Kidney epithelial cell (primary cell): Measurements from ENCODE around the gene GSC2. TPM values are rescaled to one million over a fixed set of nuclear protein-coding genes. Genes with fewer than 3 reads are reported as not detected.

Source experiments
- DNase-seq: peaks from one replicate; pipeline ENCODE4 v3.0.0-alpha.2; 2010; ENCODE audit warnings: low read depth
- H3K27me3 ChIP-seq: 2 replicates; pipeline ENCODE4 v1.6.0; 2011; ENCODE audit warnings: low read length; ENCODE audit not compliant: control insufficient read depth, insufficient read depth
- H3K36me3 ChIP-seq: 2 replicates; pipeline ENCODE4 v1.5.1; 2011; ENCODE audit warnings: low read length; ENCODE audit not compliant: control insufficient read depth, insufficient read depth
- H3K4me3 ChIP-seq: 2 replicates; pipeline ENCODE4 v1.5.1; 2011; ENCODE audit warnings: low read depth, mild to moderate bottlenecking, control low read depth, low read length
- total RNA-seq: library from RNA; depleted of rRNA; stranded (reverse); fragments of >200 nt; gene quantifications from 2 replicates; pipeline ENCODE4 v1.2.3, GENCODE V29; 2015
- TF ChIP-seq, protein P1 (sequence below): IDR thresholded peaks from 2 replicates; pipeline ENCODE4 v1.5.1; 2011; ENCODE audit warnings: mild to moderate bottlenecking, moderate library complexity, low read length, control low read depth, inconsistent platforms; ENCODE audit not compliant: insufficient read depth, poor library complexity, severe bottlenecking

The GSC2 gene
- total RNA-seq, 1 donor from 2014 or later: not detected

GRCh38 chr22:19178657-19179496 lies 28.8 kb upstream of the GSC2 start, which contains the start of gene SLC25A1:
SLC25A1 (minus strand) TSS chr22:19178736; CDS start chr22:19178673, 63 bp downstream.
- H3K27me3 ChIP-seq: no peaks in the 10 kb centered on the region
- H3K4me3 ChIP-seq: peak within 1 kb of the TSS; percentile 57
- peaks cover 4% of the 10 kb centered on the region for H3K36me3 ChIP-seq
- DNase-seq: peak; percentile 21
- TF ChIP-seq, protein P1, sequence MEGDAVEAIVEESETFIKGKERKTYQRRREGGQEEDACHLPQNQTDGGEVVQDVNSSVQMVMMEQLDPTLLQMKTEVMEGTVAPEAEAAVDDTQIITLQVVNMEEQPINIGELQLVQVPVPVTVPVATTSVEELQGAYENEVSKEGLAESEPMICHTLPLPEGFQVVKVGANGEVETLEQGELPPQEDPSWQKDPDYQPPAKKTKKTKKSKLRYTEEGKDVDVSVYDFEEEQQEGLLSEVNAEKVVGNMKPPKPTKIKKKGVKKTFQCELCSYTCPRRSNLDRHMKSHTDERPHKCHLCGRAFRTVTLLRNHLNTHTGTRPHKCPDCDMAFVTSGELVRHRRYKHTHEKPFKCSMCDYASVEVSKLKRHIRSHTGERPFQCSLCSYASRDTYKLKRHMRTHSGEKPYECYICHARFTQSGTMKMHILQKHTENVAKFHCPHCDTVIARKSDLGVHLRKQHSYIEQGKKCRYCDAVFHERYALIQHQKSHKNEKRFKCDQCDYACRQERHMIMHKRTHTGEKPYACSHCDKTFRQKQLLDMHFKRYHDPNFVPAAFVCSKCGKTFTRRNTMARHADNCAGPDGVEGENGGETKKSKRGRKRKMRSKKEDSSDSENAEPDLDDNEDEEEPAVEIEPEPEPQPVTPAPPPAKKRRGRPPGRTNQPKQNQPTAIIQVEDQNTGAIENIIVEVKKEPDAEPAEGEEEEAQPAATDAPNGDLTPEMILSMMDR: no peak

- H3K36me3 ChIP-seq: peaks cover 3% of the 10 kb centered on the region
- no peak for DNase-seq
- TF ChIP-seq, protein P1: no peak
Measured at GRCh38 chr22:19178065-19178656, 28.1 kb upstream of the GSC2 start.

GRCh38 chr22:19177164-19178064 lies 27.3 kb upstream of the GSC2 start:
- Histone ChIP-seq H3K27me3 (no peaks in the 10 kb centered on the region), H3K36me3 (peaks cover 3% of the 10 kb centered on the region), H3K4me3 (peak overlapping the region; percentile 57)
- TF ChIP-seq, protein P1: no peak
- DNase-seq: no peak

More at GRCh38 chr22:19178065-19178656, 28.1 kb upstream of the GSC2 start:
- Histone ChIP-seq H3K4me3 (peak overlapping the region; percentile 57), H3K27me3 (no peaks in the 10 kb centered on the region)

DNA sequence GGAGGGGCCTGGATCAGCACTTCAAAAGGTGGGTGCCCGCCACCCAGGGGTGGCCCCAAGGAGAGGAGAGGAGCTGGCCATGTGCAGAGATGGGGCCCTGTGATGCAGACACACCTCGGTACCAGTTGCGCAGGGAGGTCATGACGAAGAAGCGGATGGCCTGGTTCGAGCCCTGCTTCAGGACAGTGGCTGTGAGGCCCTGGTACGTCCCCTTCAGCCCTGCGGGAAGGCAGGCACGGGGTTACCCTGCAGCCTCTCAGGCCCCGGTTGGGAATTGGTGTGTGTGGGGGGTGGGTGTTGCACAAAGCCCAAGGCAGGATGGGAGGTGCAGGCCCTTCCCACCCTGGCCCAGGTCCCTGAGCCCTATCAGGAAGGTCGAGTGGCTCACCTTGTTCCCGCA lies 26.6 kb upstream of the GSC2 start:
- no peaks in the 10 kb centered on the region for H3K27me3 ChIP-seq
- H3K36me3 ChIP-seq: peaks cover 3% of the 10 kb centered on the region
- no peak overlapping the region for H3K4me3 ChIP-seq
- TF ChIP-seq, protein P1: no peak
- DNase-seq: no peak

DNA sequence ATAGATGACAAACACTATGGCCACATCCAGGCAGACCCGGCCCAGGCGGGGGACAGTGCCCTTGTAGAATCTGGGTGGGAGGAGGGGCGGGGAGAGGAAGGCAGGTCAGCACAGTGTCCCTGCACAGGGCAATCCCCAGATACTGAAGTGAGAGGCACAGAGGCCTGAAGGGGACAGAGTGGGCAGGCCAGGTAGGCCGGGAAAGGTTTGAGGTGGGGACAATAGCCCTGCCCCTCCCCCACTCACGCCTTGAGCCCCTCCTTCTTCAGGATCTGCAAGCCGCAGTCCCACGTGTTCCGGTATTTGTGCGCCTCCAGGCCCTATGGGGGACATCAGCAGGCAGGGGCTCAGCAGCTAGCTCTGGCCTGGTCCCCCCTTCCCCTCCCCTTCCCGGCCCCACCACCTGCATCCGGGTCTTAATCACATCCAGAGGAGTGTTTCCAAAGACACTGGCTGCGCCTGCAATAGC lies 26.1 kb upstream of the GSC2 start:
- Histone ChIP-seq H3K27me3 (no peaks in the 10 kb centered on the region), H3K36me3 (peaks cover 3% of the 10 kb centered on the region), H3K4me3 (no peak overlapping the region)
- no peak for DNase-seq
- TF ChIP-seq, protein P1: no peak
